ENCODE results near the gene RARG.
"Not testable (repeated sequence)": the region's sequence is repeated elsewhere in the genome, so short reads cannot be mapped to it uniquely, and the experiment has no call there.

RARG gene

GRCh38 chr12:53186745-53187144 lies 45.3 kb downstream of the RARG start:
- no peak for DNase-seq

GRCh38 chr12:53185582-53186153 lies 46.3 kb downstream of the RARG start:
- no peak for DNase-seq

GRCh38 chr12:53184828-53185227 lies 47.2 kb downstream of the RARG start:
- DNase-seq = no peak

GRCh38 chr12:53182903-53183302 lies 49.1 kb downstream of the RARG start:
- no peak for DNase-seq

- DNase-seq = no peak
Measured at GRCh38 chr12:53181935-53182334, 50.1 kb downstream of the RARG start.

GRCh38 chr12:53180931-53181645 lies 50.9 kb downstream of the RARG start:
- peak; percentile 91 for DNase-seq

- peak; percentile 94 for DNase-seq
Measured at GRCh38 chr12:53180220-53180930, 51.6 kb downstream of the RARG start, which contains the start of the genes CSAD and ZNF740. CSAD (minus strand) TSS chr12:53180925; CDS start chr12:53173470, 7,455 bp downstream. ZNF740 (plus strand) TSS chr12:53180722; CDS start chr12:53181984, 1,262 bp downstream.

GRCh38 chr12:53179687-53180219 lies 52.3 kb downstream of the RARG start:
- no peak for DNase-seq

GRCh38 chr12:53178803-53179202 lies 53.2 kb downstream of the RARG start:
- not testable (repeated sequence) for DNase-seq

GRCh38 chr12:53177447-53177846 lies 54.6 kb downstream of the RARG start:
- not testable (repeated sequence) for DNase-seq

- DNase-seq = no peak
Measured at GRCh38 chr12:53176750-53177149, 55.3 kb downstream of the RARG start.

- no peak for DNase-seq
Measured at GRCh38 chr12:53174881-53175491, 57.0 kb downstream of the RARG start.

GRCh38 chr12:53173085-53173715 lies 58.8 kb downstream of the RARG start:
- DNase-seq = no peak

GRCh38 chr12:53172352-53172751 lies 59.7 kb downstream of the RARG start:
- DNase-seq = no peak

- DNase-seq = no peak
Measured at GRCh38 chr12:53171725-53172329, 60.2 kb downstream of the RARG start.

- no peak for DNase-seq
Measured at GRCh38 chr12:53170876-53171724, 60.9 kb downstream of the RARG start.

GRCh38 chr12:53170215-53170614 lies 61.8 kb downstream of the RARG start:
- DNase-seq = no peak

- no peak for DNase-seq
Measured at GRCh38 chr12:53169644-53170043, 62.4 kb downstream of the RARG start.

GRCh38 chr12:53166837-53167236 lies 65.2 kb downstream of the RARG start:
- no peak for DNase-seq

GRCh38 chr12:53163008-53163407 lies 69.0 kb downstream of the RARG start:
- DNase-seq = not testable (repeated sequence)

Measured in 8988T (cell line).